Measurements from ENCODE around the gene ARHGAP44. TPM values are rescaled to one million over a fixed set of nuclear protein-coding genes. Genes with fewer than 3 reads are reported as not detected.

Gene ARHGAP44
- total and polyA plus RNA-seq, 9 of the 15 experiments (the other 6 are each of a cell fraction or from before 2014, with no cell fraction given) = 0.01 to 0.68 (median 0.07) TPM; not detected in 1

- Histone ChIP-seq H3K27me3 (ENCODE audit: control insufficient read depth in 2 of 2, insufficient read depth in 2 of 2, low read length in 2 of 2) (no peaks in the 10 kb centered on the region), H3K9ac (ENCODE audit: insufficient read depth in 1 of 2, low read depth in 2 of 2, low read length in 2 of 2) (no peak overlapping the region), H2AFZ (ENCODE audit: low read depth, low read length) (no peak overlapping the region), H3K4me2 (ENCODE audit: insufficient read depth, low read length) (no peak overlapping the region), H3K79me2 (ENCODE audit: control insufficient read depth, insufficient read depth, low read length) (no peaks in the 10 kb centered on the region), H3K9me1 (ENCODE audit: control insufficient read depth, insufficient read depth, low read length) (no peaks in the 10 kb centered on the region), H3K27ac (ENCODE audit: extremely low read depth, low read depth, low read length) (no peak overlapping the region), H3K36me3 (ENCODE audit: control insufficient read depth, insufficient read depth, low read length) (no peaks in the 10 kb centered on the region), H3K9me3 (replicated peaks; ENCODE audit: control insufficient read depth, insufficient read depth, low read depth, low read length) (no peaks in the 10 kb centered on the region), H3K4me3 (no peak overlapping the region), H4K20me1 (replicated peaks; ENCODE audit: control insufficient read depth, insufficient read depth, low read length) (no peaks in the 10 kb centered on the region), H3K4me1 (replicated peaks in 1 of 2; ENCODE audit: control insufficient read depth in 2 of 2, insufficient read depth in 2 of 2, low read length in 2 of 2) (no peaks in the 10 kb centered on the region)
- FAIRE-seq (no peak), DNase-seq (ENCODE audit: extremely low read depth in 1 of 4, low spot score in 3 of 4) (no peak), ATAC-seq (no peak)
- POLR2A ChIA-PET = no interaction called here
- in situ Hi-C loops (cut with MboI) (no loop called here), intact Hi-C loops (cut with micrococcal nuclease) (no loop called here)
- CTCF ChIA-PET (ENCODE audit: low intra/inter-chr PET ratio) = no interaction called here
- BruUV-seq (replicated peaks) = no TSS peak
- WGBS (ENCODE audit: insufficient coverage, low coverage, missing lambda C conversion rate) = 0% methylated on average over 3 of the region's 3 CpGs
- TF ChIP-seq TFAP4 (CRISPR knock-in tag; IDR thresholded peaks at IDR 0.05; ENCODE audit: borderline replicate concordance) (no peak), ZNF197 (CRISPR knock-in tag; IDR thresholded peaks at IDR 0.05; ENCODE audit: low read depth) (no peak), MGA (IDR thresholded peaks at IDR 0.05) (no peak), CREB5 (CRISPR knock-in tag; IDR thresholded peaks at IDR 0.05) (no peak), TFAM (CRISPR knock-in tag; conservative IDR thresholded peaks at IDR 0.05) (no peak), NR1H2 (CRISPR knock-in tag; IDR thresholded peaks at IDR 0.05) (no peak), THRA (IDR thresholded peaks at IDR 0.05) (no peak)
These were observed 41.5 kb downstream of the ARHGAP44 start for GRCh38 chr17:12830777-12831247.

Measured in K562 (cell line).